IMR-90 (cell line): ENCODE measurements around the gene MAP2K6. TPM values are rescaled to one million over a fixed set of nuclear protein-coding genes. Genes with fewer than 3 reads are reported as not detected.

Source experiments
- ATAC-seq: fragments of 200-7000 bp; cut with Tn5 transposase; 2 replicates; pipeline ENCODE4 v1.9.1; 2020; ENCODE audit warnings: low read depth, mild to moderate bottlenecking, moderate library complexity
- BruUV-seq: library from RNA; stranded (reverse); fragments of 400-500 nt; replicated peaks from 2 replicates; lab custom pipeline; 2021; lab: Mats Ljungman, UMichigan
- CTCF ChIA-PET: fragments of 300-600 bp; formaldehyde crosslinking; extraction: SDS; loops from one replicate; lab custom pipeline; 2021; ENCODE audit warnings: antibody characterized with exemption; lab: Yijun Ruan, JAX
- POLR2A ChIA-PET: fragments of 300-600 bp; sonication (Branson Sonifier 250); formaldehyde crosslinking; loops from one replicate; lab custom pipeline; 2022; ENCODE audit warnings: antibody characterized with exemption; ENCODE audit not compliant: unreplicated experiment; lab: Charles Lee
- DNase-seq: peaks from one replicate; pipeline ENCODE4 v3.0.0; 2013
- H2AFZ ChIP-seq: replicated peaks from 2 replicates; pipeline ENCODE3; 2013; ENCODE audit warnings: low read length, mild to moderate bottlenecking; ENCODE audit not compliant: poor library complexity
- H2AK5ac ChIP-seq: 2 replicates; pipeline ENCODE4 v1.6.1; 2013; ENCODE audit warnings: low read depth, low read length, inconsistent platforms
- H2AK9ac ChIP-seq: replicated peaks from 2 replicates; pipeline ENCODE3; 2013; ENCODE audit warnings: mild to moderate bottlenecking, low read depth, low read length, moderate library complexity; ENCODE audit not compliant: poor library complexity
- H2BK120ac ChIP-seq: 2 replicates; pipeline ENCODE4 v1.6.1; 2013; ENCODE audit warnings: low read depth, low read length, inconsistent platforms
- H2BK15ac ChIP-seq: 3 replicates; pipeline ENCODE4 v1.6.1; 2013; ENCODE audit warnings: low read depth, low read length, inconsistent platforms
- H2BK20ac ChIP-seq: 2 replicates; pipeline ENCODE4 v1.6.1; 2013; ENCODE audit warnings: low read depth, mild to moderate bottlenecking, inconsistent platforms, low read length, moderate library complexity
- H2BK5ac ChIP-seq: 2 replicates; pipeline ENCODE4 v1.6.1; 2013; ENCODE audit warnings: mild to moderate bottlenecking, low read depth, low read length, inconsistent platforms; ENCODE audit not compliant: poor library complexity, severe bottlenecking
- H3K14ac ChIP-seq: replicated peaks from 2 replicates; pipeline ENCODE4 v1.6.1; 2013; ENCODE audit warnings: low read depth, low read length, inconsistent platforms
- H3K18ac ChIP-seq: 2 replicates; pipeline ENCODE4 v1.6.1; 2013; ENCODE audit warnings: low read depth, low read length, control low read depth
- H3K23ac ChIP-seq: 2 replicates; pipeline ENCODE4 v1.6.1; 2013; ENCODE audit warnings: low read depth, low read length, inconsistent platforms
- H3K27ac ChIP-seq: 2 replicates; pipeline ENCODE4 v1.5.1; 2013; ENCODE audit warnings: mild to moderate bottlenecking, control low read depth, low read length; ENCODE audit not compliant: insufficient read depth
- H3K27me3 ChIP-seq: 2 replicates; pipeline ENCODE4 v1.6.1; 2013; ENCODE audit warnings: low read length; ENCODE audit not compliant: control insufficient read depth, insufficient read depth
- H3K36me3 ChIP-seq: 2 replicates; pipeline ENCODE4 v1.6.1; 2013; ENCODE audit warnings: low read length, mixed read lengths; ENCODE audit not compliant: control insufficient read depth, insufficient read depth
- H3K4ac ChIP-seq: 2 replicates; pipeline ENCODE4 v1.6.1; 2013; ENCODE audit warnings: low read depth, low read length, inconsistent platforms
- H3K4me1 ChIP-seq: 2 replicates; pipeline ENCODE4 v1.6.1; 2013; ENCODE audit warnings: low read length, mixed read lengths; ENCODE audit not compliant: control insufficient read depth, insufficient read depth
- H3K4me2 ChIP-seq: 2 replicates; pipeline ENCODE4 v1.6.1; 2013; ENCODE audit warnings: low read depth, mild to moderate bottlenecking, control low read depth, low read length, moderate library complexity
- H3K4me3 ChIP-seq: 2 replicates; pipeline ENCODE4 v1.5.1; 2013; ENCODE audit warnings: low read depth, mild to moderate bottlenecking, control low read depth, low read length, moderate library complexity; ENCODE audit not compliant: insufficient read depth
- H3K56ac ChIP-seq: 2 replicates; pipeline ENCODE4 v1.6.1; 2013; ENCODE audit warnings: low read length, inconsistent platforms; ENCODE audit not compliant: insufficient read depth; ENCODE audit errors: extremely low read depth
- H3K79me1 ChIP-seq, 2 experiments: 2 replicates each; pipeline ENCODE4 v1.6.1; 2013; ENCODE audit warnings: low read length in 2 of 2, inconsistent platforms in 1 of 2, low read depth in 1 of 2
- H3K9ac ChIP-seq: 2 replicates; pipeline ENCODE4 v1.6.1; 2013; ENCODE audit warnings: low read depth, low read length, control low read depth
- H3K9me1 ChIP-seq: 2 replicates; pipeline ENCODE4 v1.6.1; 2013; ENCODE audit warnings: low read length, inconsistent platforms; ENCODE audit not compliant: insufficient read depth
- H3K9me3 ChIP-seq: 2 replicates; pipeline ENCODE4 v1.6.1; 2013; ENCODE audit warnings: low read length; ENCODE audit not compliant: control insufficient read depth, insufficient read depth
- H4K20me1 ChIP-seq: 2 replicates; pipeline ENCODE4 v1.6.1; 2013; ENCODE audit warnings: low read length, inconsistent platforms; ENCODE audit not compliant: insufficient read depth
- H4K5ac ChIP-seq: 2 replicates; pipeline ENCODE4 v1.6.1; 2013; ENCODE audit warnings: mild to moderate bottlenecking, low read depth, low read length, control low read depth
- H4K8ac ChIP-seq, 2 experiments: 2 replicates each; pipeline ENCODE4 v1.6.1; 2013; ENCODE audit warnings: low read depth in 2 of 2, low read length in 2 of 2, control low read depth in 1 of 2, inconsistent platforms in 1 of 2
- H4K91ac ChIP-seq: 2 replicates; pipeline ENCODE4 v1.6.1; 2013; ENCODE audit warnings: low read depth, low read length, inconsistent platforms; ENCODE audit not compliant: insufficient read depth
- BHLHE40 ChIP-seq: fragments of 150-350 bp; IDR thresholded peaks from 2 replicates; pipeline ENCODE4 v1.6.1; 2016; ENCODE audit warnings: mild to moderate bottlenecking, low read depth, low read length
- FOS ChIP-seq: fragments of 150-350 bp; IDR thresholded peaks from 2 replicates; pipeline ENCODE4 v1.6.1; 2016; ENCODE audit warnings: low read depth, low read length
- MAFK ChIP-seq: IDR thresholded peaks from 2 replicates; pipeline ENCODE4 v1.6.1; 2012; ENCODE audit warnings: low read depth, low read length, improper control_type of control experiment
- RFX5 ChIP-seq: IDR thresholded peaks from 2 replicates; pipeline ENCODE4 v1.8.0; 2012; ENCODE audit warnings: low read depth, mild to moderate bottlenecking, low read length, moderate library complexity
- WGBS, 2 experiments: methylation state at CpG; one replicate each; pipeline versions ENCODE4 v1.1.5 to v1.1.7; 2013; ENCODE audit warnings: missing lambda C conversion rate in 2 of 2; ENCODE audit not compliant: insufficient read length in 1 of 2; ENCODE audit errors: extremely low coverage in 2 of 2; 5-methylcytosine and 5-hydroxymethylcytosine counted together
- dilution Hi-C: fragments of 300-500 bp; cut with HindIII; formaldehyde crosslinking; loops from one replicate; pipeline ENCODE4 v1.14.3; 2018; ENCODE audit warnings: low sequenced_read_pairs; ENCODE audit not compliant: unreplicated experiment
- in situ Hi-C: fragments of 300-500 bp; cut with MboI; formaldehyde crosslinking; loops from 3 replicates; pipeline ENCODE4 v1.14.3; 2019; ENCODE audit warnings: low sequenced_read_pairs, inconsistent platforms, mixed read lengths
- intact Hi-C: fragments of 100-400 bp; cut with micrococcal nuclease; formaldehyde crosslinking; loops from 2 replicates; pipeline ENCODE4 v1.10.0; 2022
- polyA plus RNA-seq, 3 experiments: library from polyadenylated mRNA; depleted of rRNA; stranded (reverse); fragments of >200 nt; gene quantifications; 2 replicates each; pipeline ENCODE4 v1.2.3, GENCODE V29; 2012; ENCODE audit warnings: low replicate concordance in 1 of 3
- total RNA-seq: library from RNA; depleted of rRNA; stranded (reverse); fragments of >200 nt; gene quantifications from 2 replicates; pipeline ENCODE4 v1.2.3, GENCODE V29; 2012
- TF ChIP-seq, protein P1 (sequence below): fragments of 150-350 bp; IDR thresholded peaks from 2 replicates; pipeline ENCODE4 v1.6.1; 2016; ENCODE audit warnings: low read depth, mild to moderate bottlenecking, low read length, moderate library complexity, borderline replicate concordance

MAP2K6 gene
- total and polyA plus RNA-seq, 2 of the 4 experiments (the other 2 are of a cell fraction) = 2.4 to 5.7 TPM

DNA sequence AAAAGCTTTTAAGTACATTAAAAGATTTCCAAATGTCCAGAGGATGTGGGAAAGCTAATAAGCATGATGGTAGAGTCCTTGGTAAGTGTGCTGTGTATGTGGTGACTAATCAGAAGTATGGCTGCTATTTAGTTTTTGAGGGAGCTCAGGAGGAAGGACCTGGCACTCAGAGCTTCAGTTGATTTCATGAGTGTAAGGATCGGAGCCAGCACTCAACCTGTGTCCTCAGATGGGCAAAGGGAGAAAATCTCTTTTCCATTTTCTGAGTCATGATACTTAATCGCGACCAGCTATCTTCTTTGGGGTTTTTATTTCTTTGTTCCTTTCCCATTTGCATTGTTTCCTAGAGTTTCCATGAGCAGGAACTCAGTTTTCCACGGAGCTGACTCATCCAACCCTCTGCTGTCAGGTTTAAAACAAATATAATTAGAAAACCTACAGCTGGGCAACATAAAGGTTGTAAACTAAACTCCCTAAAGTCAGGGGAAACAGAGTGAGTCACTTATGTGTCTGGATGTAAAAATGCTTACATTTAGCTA, 125.4 kb downstream of the MAP2K6 start:
- Histone ChIP-seq H2BK120ac (peak overlapping the region; percentile 99), H3K27me3 (no peaks in the 10 kb centered on the region), H3K36me3 (no peaks in the 10 kb centered on the region), H3K27ac (peak overlapping the region; percentile 98), H3K79me1 (no peaks in the 10 kb centered on the region), H4K5ac (peak overlapping the region; percentile 99), H2AK5ac (no peak overlapping the region), H3K4me2 (peak overlapping the region; percentile 94), H3K4me3 (peak overlapping the region; percentile 25; the same call in 1 of the 2 replicates), H2BK20ac (peak overlapping the region; percentile 99), H3K23ac (peak overlapping the region; percentile 95; the same call in 1 of the 2 replicates), H3K56ac (peak overlapping the region; percentile 95), H3K18ac (peak overlapping the region; percentile 99), H2AK9ac (no peak overlapping the region), H4K20me1 (no peaks in the 10 kb centered on the region), H2AFZ (peak overlapping the region; percentile 86), H3K14ac (peak overlapping the region; percentile 91), H3K9me3 (no peaks in the 10 kb centered on the region), H3K4me1 (peaks cover 10% of the 10 kb centered on the region), H3K9ac (peak overlapping the region; percentile 70), H3K9me1 (peaks cover 7% of the 10 kb centered on the region), H4K8ac (peak overlapping the region; percentile 26 to 97), H2BK15ac (peak overlapping the region; percentile 98; the same call in 2 of the 3 replicates), H3K4ac (peak overlapping the region; percentile 91), H4K91ac (peak overlapping the region; percentile 92), H2BK5ac (peak overlapping the region; percentile 99)
- no TSS peak for BruUV-seq
- TF ChIP-seq, protein P1, sequence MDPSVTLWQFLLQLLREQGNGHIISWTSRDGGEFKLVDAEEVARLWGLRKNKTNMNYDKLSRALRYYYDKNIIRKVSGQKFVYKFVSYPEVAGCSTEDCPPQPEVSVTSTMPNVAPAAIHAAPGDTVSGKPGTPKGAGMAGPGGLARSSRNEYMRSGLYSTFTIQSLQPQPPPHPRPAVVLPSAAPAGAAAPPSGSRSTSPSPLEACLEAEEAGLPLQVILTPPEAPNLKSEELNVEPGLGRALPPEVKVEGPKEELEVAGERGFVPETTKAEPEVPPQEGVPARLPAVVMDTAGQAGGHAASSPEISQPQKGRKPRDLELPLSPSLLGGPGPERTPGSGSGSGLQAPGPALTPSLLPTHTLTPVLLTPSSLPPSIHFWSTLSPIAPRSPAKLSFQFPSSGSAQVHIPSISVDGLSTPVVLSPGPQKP = no peak
- TF ChIP-seq BHLHE40 (0 out of 2 replicates have a peak, but pooled peaks have one; percentile 5), MAFK (peak; percentile 38; the same call in 1 of the 2 replicates), FOS (peak; percentile 86), RFX5 (no peak)
- intact Hi-C loops (no loop called here), dilution Hi-C loops (no loop called here), in situ Hi-C loops (no loop called here)
- CTCF ChIA-PET = interaction anchor here (0.6 to 1.8 kb wide), 8 partner anchors 11 to 331 kb away, joined by 3 to 7 read pairs (median 5); no protein-coding TSS in a partner anchor
- POLR2A ChIA-PET = interaction anchor here (0.5 to 0.7 kb wide), 3 partner anchors 31 to 1063 kb away, joined by 4 to 5 read pairs (median 4); no protein-coding TSS in a partner anchor
- WGBS, 2 experiments = no CpG with 5 or more reads among the region's 4 CpGs
- ATAC-seq (peak; percentile 92), DNase-seq (peak; percentile 93)
